Thyroid gland (tissue), 4 donors: Measurements from ENCODE around the gene TCF7L2.

Experiments
- POLR2A ChIP-seq, 2 donors: fragments of 450-650 bp; IDR thresholded peaks; one replicate each; pipeline ENCODE4 v1.6.1; 2017; ENCODE audit warnings: antibody characterized with exemption in 2 of 2, mild to moderate bottlenecking in 2 of 2, moderate library complexity in 1 of 2
- TF ChIP-seq, protein P1 (sequence below), 6 experiments: fragments of 200-600 bp in 3 of 6; fragments of 450-650 bp in 3 of 6; sonication (generic) in 3 of 6; IDR thresholded peaks; one replicate each; pipeline ENCODE4 v1.5.1; 2016 to 2019; ENCODE audit warnings: antibody characterized with exemption in 6 of 6, mild to moderate bottlenecking in 2 of 6, inconsistent platforms in 1 of 6, moderate library complexity in 1 of 6

DNA sequence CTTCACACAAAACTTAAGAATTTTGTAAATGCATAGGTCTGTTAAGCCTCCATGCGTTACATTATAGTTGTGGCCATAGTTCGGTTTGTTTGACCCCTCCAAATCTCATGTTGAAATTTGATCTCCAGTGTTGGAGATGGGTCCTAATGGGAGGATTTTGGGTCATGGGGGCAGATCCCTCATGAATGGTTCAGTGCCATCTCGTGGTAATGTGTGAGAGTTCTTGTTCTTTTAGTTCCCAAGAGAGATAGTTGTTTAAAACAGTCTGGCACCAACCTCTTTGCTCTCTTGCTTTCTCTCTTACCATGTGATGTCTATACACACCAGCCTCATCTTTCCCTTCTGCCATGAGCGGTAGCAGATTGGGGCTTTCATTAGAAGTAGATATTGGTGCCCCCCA lies 264.3 kb downstream of the TCF7L2 start:
- TF ChIP-seq POLR2A (IDR thresholded peaks at IDR 0.05): no peak
- TF ChIP-seq, protein P1, sequence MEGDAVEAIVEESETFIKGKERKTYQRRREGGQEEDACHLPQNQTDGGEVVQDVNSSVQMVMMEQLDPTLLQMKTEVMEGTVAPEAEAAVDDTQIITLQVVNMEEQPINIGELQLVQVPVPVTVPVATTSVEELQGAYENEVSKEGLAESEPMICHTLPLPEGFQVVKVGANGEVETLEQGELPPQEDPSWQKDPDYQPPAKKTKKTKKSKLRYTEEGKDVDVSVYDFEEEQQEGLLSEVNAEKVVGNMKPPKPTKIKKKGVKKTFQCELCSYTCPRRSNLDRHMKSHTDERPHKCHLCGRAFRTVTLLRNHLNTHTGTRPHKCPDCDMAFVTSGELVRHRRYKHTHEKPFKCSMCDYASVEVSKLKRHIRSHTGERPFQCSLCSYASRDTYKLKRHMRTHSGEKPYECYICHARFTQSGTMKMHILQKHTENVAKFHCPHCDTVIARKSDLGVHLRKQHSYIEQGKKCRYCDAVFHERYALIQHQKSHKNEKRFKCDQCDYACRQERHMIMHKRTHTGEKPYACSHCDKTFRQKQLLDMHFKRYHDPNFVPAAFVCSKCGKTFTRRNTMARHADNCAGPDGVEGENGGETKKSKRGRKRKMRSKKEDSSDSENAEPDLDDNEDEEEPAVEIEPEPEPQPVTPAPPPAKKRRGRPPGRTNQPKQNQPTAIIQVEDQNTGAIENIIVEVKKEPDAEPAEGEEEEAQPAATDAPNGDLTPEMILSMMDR (IDR thresholded peaks at IDR 0.05): no peak
